Measurements from ENCODE around the gene SOX8.
"Not testable (repeated sequence)": the region's sequence is repeated elsewhere in the genome, so short reads cannot be mapped to it uniquely, and the experiment has no call there.

Gene SOX8

DNA sequence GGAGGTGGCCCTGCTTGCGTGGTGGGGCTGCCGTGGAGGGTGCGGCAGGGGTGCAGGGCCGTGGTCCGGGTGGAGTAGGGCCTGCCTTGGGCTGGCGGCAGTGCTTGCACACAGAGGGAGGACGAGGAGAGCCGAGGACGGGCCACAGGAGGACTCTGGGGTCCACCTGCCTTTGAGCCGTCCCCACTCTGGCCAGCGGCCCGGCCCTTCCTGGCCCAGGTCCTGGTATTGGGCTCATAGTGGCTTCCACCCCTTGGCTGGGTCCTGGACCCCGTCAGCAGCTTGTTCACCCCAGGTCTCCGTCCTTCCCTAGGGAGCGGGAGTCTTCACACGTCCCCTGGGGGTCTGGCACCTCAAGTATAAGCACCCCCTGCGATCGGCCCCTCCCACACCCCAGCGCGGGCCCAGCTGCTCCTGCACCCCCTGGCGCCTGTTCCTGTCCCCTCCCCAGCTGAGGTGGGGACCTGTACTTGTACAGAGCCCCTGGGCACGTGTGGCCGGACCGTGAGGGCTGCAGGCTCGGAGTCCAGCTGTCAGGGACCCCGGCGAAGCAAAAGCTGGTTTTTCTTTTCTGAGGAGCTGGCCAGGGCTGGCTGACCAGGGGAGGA, 40.1 kb downstream of the SOX8 start:
- TF ChIP-seq, protein P1, sequence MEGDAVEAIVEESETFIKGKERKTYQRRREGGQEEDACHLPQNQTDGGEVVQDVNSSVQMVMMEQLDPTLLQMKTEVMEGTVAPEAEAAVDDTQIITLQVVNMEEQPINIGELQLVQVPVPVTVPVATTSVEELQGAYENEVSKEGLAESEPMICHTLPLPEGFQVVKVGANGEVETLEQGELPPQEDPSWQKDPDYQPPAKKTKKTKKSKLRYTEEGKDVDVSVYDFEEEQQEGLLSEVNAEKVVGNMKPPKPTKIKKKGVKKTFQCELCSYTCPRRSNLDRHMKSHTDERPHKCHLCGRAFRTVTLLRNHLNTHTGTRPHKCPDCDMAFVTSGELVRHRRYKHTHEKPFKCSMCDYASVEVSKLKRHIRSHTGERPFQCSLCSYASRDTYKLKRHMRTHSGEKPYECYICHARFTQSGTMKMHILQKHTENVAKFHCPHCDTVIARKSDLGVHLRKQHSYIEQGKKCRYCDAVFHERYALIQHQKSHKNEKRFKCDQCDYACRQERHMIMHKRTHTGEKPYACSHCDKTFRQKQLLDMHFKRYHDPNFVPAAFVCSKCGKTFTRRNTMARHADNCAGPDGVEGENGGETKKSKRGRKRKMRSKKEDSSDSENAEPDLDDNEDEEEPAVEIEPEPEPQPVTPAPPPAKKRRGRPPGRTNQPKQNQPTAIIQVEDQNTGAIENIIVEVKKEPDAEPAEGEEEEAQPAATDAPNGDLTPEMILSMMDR (IDR thresholded peaks at IDR 0.05; ENCODE audit: borderline replicate concordance, control extremely low read depth, extremely low read depth, insufficient read depth, missing control alignments) = no peak
- in situ Hi-C loops (cut with MboI; ENCODE audit: low sequenced_read_pairs, unreplicated experiment) = no loop called here
- DNase-seq (ENCODE audit: low spot score) = no peak

DNA sequence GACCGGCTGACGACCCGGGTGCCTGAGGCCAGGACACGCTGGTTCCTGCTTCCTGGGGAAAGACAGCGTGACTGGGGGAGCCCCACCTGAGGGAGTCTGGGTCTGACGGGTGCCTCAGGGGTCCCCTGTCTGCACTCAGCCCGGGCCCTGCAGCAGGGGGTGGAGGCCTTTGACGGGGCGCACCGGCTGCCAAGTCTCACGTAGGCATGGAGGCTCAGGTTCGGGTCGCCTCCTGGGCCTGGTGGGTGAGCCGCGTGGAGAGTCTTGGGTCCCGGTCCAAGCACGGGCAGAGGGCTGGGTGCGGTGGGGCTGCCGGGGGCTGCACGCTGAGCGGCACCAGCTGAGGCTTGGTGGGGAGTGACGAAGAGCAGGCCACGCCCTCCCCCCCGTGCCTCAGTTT, 40.9 kb downstream of the SOX8 start:
- no peak for DNase-seq (ENCODE audit: low spot score)
- in situ Hi-C loops (cut with MboI; ENCODE audit: low sequenced_read_pairs, unreplicated experiment) = no loop called here
- TF ChIP-seq, protein P1 (IDR thresholded peaks at IDR 0.05; ENCODE audit: borderline replicate concordance, control extremely low read depth, extremely low read depth, insufficient read depth, missing control alignments) = no peak

DNA sequence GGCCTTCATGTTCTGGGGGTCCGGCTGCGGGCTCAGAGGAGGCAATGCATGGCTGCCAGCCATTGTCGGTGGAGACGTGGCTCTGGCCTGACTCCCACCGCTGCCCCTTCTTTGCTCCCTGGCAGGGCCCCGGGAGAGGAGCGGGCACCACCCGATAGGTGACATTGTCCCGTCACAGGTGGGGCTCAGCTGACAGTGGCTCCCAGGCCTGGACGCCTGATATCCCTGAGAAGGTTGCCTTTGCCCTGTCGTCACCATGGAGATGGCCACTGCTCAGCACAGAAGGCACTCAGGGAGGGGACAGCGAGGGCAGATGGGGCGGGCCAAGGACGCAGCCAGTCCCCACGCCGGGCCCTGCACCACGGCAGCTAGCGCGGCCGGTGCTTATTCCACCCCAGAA, 42.6 kb downstream of the SOX8 start:
- TF ChIP-seq, protein P1 (IDR thresholded peaks at IDR 0.05; ENCODE audit: borderline replicate concordance, control extremely low read depth, extremely low read depth, insufficient read depth, missing control alignments) = no peak
- in situ Hi-C loops (cut with MboI; ENCODE audit: low sequenced_read_pairs, unreplicated experiment) = no loop called here
- DNase-seq (ENCODE audit: low spot score) = no peak

DNA sequence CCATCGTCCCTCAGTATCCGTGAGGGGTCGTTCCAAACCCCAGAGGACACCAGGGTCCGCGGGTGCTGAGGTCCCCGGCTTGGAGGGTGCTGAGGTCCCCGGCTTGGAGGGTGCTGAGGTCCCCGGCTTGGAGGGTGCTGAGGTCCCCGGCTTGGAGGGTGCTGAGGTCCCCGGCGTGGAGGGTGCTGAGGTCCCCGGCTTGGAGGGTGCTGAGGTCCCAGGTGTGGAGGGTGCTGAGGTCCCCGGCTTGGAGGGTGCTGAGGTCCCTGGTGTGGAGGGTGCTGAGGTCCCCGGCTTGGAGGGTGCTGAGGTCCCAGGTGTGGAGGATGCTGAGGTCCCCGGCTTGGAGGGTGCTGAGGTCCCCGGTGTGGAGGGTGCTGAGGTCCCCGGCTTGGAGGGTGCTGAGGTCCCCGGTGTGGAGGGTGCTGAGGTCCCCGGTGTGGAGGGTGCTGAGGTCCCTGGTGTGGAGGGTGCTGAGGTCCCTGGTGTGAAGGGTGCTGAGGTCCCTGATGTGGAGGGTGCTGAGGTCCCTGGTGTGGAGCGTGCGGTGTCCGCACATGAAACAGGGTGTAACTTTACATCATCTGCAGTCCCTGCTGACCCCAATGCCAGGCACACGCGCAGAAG, 43.7 kb downstream of the SOX8 start:
- DNase-seq (ENCODE audit: low spot score); in situ Hi-C loops (cut with MboI; ENCODE audit: low sequenced_read_pairs, unreplicated experiment): not testable (repeated sequence)

DNA sequence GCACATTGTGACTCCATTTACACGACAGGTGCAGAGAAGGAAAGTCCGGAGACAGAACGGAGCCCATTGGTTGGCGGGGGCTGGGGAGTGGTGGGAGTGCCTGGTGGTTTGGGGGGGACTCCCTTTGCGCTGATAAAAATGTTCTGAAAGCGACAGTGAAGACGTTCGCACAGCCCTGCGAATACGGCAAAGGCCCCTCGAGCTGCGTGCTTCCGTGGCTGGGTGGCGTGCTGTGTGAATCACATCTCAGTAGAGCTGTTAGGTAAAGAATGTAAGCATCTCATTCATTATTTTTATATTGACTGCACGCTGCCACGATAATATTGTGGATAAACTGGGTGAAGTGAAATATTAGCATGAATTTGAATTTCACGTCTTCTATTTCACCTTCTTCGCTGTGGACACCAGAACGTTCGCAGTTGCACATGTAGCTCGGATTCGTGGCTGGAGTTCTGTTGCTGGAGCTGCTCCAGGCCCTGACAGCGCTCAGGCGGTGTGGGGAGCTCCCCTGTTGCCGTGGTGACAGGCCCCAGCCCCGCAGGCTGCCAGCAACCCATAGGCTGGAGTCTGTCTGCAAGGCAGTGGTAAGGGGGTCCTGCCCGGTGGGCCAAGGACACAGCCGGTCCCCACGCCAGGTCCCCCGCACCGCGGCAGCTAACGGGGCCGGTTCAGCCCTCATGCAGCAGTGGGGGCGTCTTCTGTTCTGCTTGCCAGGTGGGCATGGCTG, 44.6 kb downstream of the SOX8 start:
- no peak for DNase-seq (ENCODE audit: low spot score)
- in situ Hi-C loops (cut with MboI; ENCODE audit: low sequenced_read_pairs, unreplicated experiment) = no loop called here
- TF ChIP-seq, protein P1 (IDR thresholded peaks at IDR 0.05; ENCODE audit: borderline replicate concordance, control extremely low read depth, extremely low read depth, insufficient read depth, missing control alignments) = no peak

DNA sequence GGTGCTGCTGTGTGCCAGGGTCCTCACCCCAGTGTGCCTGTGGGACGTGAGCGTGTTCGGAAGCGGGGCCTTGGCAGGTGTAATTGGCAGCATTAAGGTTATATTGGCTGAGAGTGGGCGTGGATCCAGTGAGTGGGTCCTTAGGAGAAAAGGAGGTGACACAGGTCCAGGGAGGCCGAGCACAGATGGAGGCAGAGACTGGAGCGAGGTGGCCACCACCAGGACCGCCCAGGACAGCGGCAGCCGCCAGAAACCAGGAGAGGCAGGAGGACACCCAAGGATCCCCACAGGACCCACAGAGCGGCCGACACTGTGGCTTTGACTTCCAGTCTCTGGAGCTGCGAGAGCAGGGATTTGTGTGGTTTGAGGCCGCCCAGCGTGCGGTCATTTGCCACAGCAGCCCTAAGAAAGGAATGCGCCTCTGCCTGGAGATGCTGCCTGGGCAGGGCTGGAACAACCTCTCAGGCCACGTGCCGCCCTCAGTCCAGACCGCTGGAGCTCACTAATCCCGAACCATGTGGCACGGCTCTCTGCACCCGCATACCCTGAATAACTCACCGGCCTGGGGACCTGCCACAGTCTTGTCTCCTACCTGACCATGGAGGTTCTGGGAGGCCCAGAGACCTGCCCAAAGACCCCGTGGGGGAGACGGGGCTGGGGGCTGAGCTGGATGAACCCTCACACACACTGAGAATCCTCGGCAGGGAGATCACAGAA, 45.4 kb downstream of the SOX8 start:
- no peak for DNase-seq (ENCODE audit: low spot score)
- in situ Hi-C loops (cut with MboI; ENCODE audit: low sequenced_read_pairs, unreplicated experiment) = no loop called here
- TF ChIP-seq, protein P1 (IDR thresholded peaks at IDR 0.05; ENCODE audit: borderline replicate concordance, control extremely low read depth, extremely low read depth, insufficient read depth, missing control alignments) = no peak

GRCh38 chr16:1027501-1027815, 45.9 kb downstream of the SOX8 start:
- in situ Hi-C loops (cut with MboI; ENCODE audit: low sequenced_read_pairs, unreplicated experiment) = no loop called here
- TF ChIP-seq, protein P1 (IDR thresholded peaks at IDR 0.05; ENCODE audit: borderline replicate concordance, control extremely low read depth, extremely low read depth, insufficient read depth, missing control alignments) = no peak
- no peak for DNase-seq (ENCODE audit: low spot score)

Data from GM13976 (cell line).